WTC11 (cell line): ENCODE measurements around the gene MSANTD1. TPM values are rescaled to one million over a fixed set of nuclear protein-coding genes. Genes with fewer than 3 reads are reported as not detected.

Experiments used
- ATAC-seq: fragments of 200-7000 bp; cut with Tn5 transposase; 2 replicates; pipeline ENCODE4 v1.10.0; 2021; ENCODE audit warnings: mild to moderate bottlenecking, moderate library complexity
- CTCF ChIA-PET: fragments of 300-600 bp; sonication (Branson Sonifier 250); formaldehyde crosslinking; loops from one replicate; lab custom pipeline; 2021; ENCODE audit warnings: antibody characterized with exemption; lab: Charles Lee
- POLR2A ChIA-PET: fragments of 350-600 bp; sonication (Branson Sonifier 250); formaldehyde crosslinking; loops from one replicate; lab custom pipeline; 2021; ENCODE audit warnings: antibody characterized with exemption; lab: Charles Lee
- DNase-seq: peaks from one replicate; pipeline ENCODE4 v3.0.0; 2021; ENCODE audit warnings: low spot score
- H3K27ac Mint-ChIP-seq: 2 replicates; pipeline ENCODE4 v1.8.0; 2021; ENCODE audit warnings: mixed read lengths
- H3K27me3 Mint-ChIP-seq: 2 replicates; pipeline ENCODE4 v1.8.0; 2021; ENCODE audit warnings: low read depth, mild to moderate bottlenecking, moderate library complexity, mixed read lengths
- H3K36me3 Mint-ChIP-seq: 2 replicates; pipeline ENCODE4 v1.8.0; 2021; ENCODE audit warnings: mixed read lengths
- H3K4me1 Mint-ChIP-seq: 2 replicates; pipeline ENCODE4 v1.8.0; 2022; ENCODE audit warnings: mixed read lengths
- H3K4me3 Mint-ChIP-seq: 2 replicates; pipeline ENCODE4 v1.8.0; 2021; ENCODE audit warnings: mild to moderate bottlenecking, moderate library complexity, mixed read lengths
- H3K9me3 Mint-ChIP-seq: 2 replicates; pipeline ENCODE4 v1.8.0; 2021; ENCODE audit warnings: mixed read lengths
- AR ChIP-seq: fragments of 250-450 bp; sonication (Bioruptor Pico); IDR thresholded peaks from 2 replicates; pipeline ENCODE4 v1.9.0; 2021; ENCODE audit warnings: mild to moderate bottlenecking
- CBFB ChIP-seq: sonication (generic); formaldehyde crosslinking; IDR thresholded peaks from 2 replicates; pipeline ENCODE4 v1.8.1; 2022; ENCODE audit warnings: mild to moderate bottlenecking, low read depth, missing genetic modification reagents
- CREM ChIP-seq: sonication (generic); formaldehyde crosslinking; IDR thresholded peaks from 2 replicates; pipeline ENCODE4 v1.8.1; 2022; ENCODE audit warnings: mild to moderate bottlenecking, missing genetic modification reagents, moderate library complexity
- ERG ChIP-seq: fragments of 250-450 bp; sonication (Bioruptor Pico); IDR thresholded peaks from 2 replicates; pipeline ENCODE4 v1.8.0; 2021; ENCODE audit warnings: mild to moderate bottlenecking
- ESRRA ChIP-seq: sonication (generic); formaldehyde crosslinking; IDR thresholded peaks from 2 replicates; pipeline ENCODE4 v1.8.1; 2022; ENCODE audit warnings: mild to moderate bottlenecking, missing genetic modification reagents, borderline replicate concordance
- FOXK1 ChIP-seq: sonication (generic); formaldehyde crosslinking; IDR thresholded peaks from 2 replicates; pipeline ENCODE4 v1.8.0; 2022; ENCODE audit warnings: mild to moderate bottlenecking, moderate library complexity, missing genetic modification reagents
- GTF2I ChIP-seq: fragments of 250-450 bp; sonication (Bioruptor Pico); conservative IDR thresholded peaks from 2 replicates; pipeline ENCODE4 v1.4.0; 2021; ENCODE audit warnings: mild to moderate bottlenecking
- JUN ChIP-seq: sonication (generic); formaldehyde crosslinking; IDR thresholded peaks from 2 replicates; pipeline ENCODE4 v1.8.0; 2023; ENCODE audit warnings: mild to moderate bottlenecking, missing genetic modification reagents
- NFATC4 ChIP-seq: fragments of 250-450 bp; sonication (Bioruptor Pico); IDR thresholded peaks from 2 replicates; pipeline ENCODE4 v1.9.0; 2021; ENCODE audit warnings: mild to moderate bottlenecking
- NFYB ChIP-seq: sonication (generic); formaldehyde crosslinking; conservative IDR thresholded peaks from 2 replicates; pipeline ENCODE4 v1.8.0; 2022; ENCODE audit warnings: low read depth, missing genetic modification reagents
- NR3C1 ChIP-seq: sonication (generic); formaldehyde crosslinking; conservative IDR thresholded peaks from 2 replicates; pipeline ENCODE4 v1.8.1; 2023; ENCODE audit warnings: low read depth, mild to moderate bottlenecking, missing genetic modification reagents
- SMAD4 ChIP-seq: sonication (generic); formaldehyde crosslinking; IDR thresholded peaks from 2 replicates; pipeline ENCODE4 v1.8.0; 2022; ENCODE audit warnings: mild to moderate bottlenecking, missing genetic modification reagents
- TEAD1 ChIP-seq: sonication (generic); formaldehyde crosslinking; IDR thresholded peaks from 2 replicates; pipeline ENCODE4 v1.8.0; 2022; ENCODE audit warnings: mild to moderate bottlenecking, missing genetic modification reagents
- TP53 ChIP-seq: sonication (generic); formaldehyde crosslinking; IDR thresholded peaks from 2 replicates; pipeline ENCODE4 v1.8.1; 2023; ENCODE audit warnings: mild to moderate bottlenecking, missing genetic modification reagents
- ZNF232 ChIP-seq: sonication (generic); formaldehyde crosslinking; IDR thresholded peaks from 2 replicates; pipeline ENCODE4 v1.8.0; 2022; ENCODE audit warnings: mild to moderate bottlenecking, missing genetic modification reagents
- ZNF671 ChIP-seq: fragments of 250-450 bp; sonication (Bioruptor Pico); IDR thresholded peaks from 2 replicates; pipeline ENCODE4 v1.8.0; 2021; ENCODE audit warnings: mild to moderate bottlenecking
- total RNA-seq: library from RNA; stranded (reverse); gene quantifications from 3 replicates; pipeline ENCODE4 v1.2.3, GENCODE V29; 2021
- TF ChIP-seq, protein P1 (sequence below): sonication (generic); formaldehyde crosslinking; IDR thresholded peaks from 2 replicates; pipeline ENCODE4 v1.8.1; 2022; ENCODE audit warnings: missing genetic modification reagents, borderline replicate concordance
- TF ChIP-seq, protein P2 (sequence below): sonication (generic); formaldehyde crosslinking; IDR thresholded peaks from 2 replicates; pipeline ENCODE4 v1.8.1; 2022; ENCODE audit warnings: mild to moderate bottlenecking, moderate library complexity, missing genetic modification reagents

MSANTD1 gene
- total RNA-seq, 1 experiment from 2014 or later: 0.98 TPM

DNA sequence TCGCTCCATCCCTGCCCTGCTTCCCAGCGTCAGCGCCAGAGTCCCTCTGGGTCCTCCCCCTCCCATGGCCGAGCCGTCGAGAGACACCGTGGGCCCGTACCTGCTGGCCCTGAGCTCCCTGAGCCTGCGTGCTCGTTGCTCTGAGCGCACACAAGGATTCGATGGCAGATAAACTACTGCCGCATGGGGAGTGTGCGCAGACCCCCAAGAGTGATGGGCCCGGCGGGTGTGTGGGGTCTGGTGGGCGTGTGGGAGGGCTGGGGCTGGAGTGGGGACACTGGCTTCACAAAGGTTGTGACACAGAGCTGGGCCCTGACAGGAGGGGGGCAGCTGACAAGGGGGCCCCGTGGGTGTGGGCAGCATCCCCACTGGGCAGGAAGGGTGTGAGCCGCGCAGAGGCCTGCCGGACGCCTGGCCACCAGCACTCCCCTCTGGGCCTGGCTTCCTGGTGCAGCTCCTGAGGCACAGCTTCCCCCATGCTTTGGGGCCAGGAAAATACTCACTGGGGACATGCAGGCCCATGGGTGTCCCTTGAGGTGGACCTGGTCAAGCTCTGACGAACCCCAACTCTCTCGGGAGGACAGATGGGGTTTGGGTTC lies 39.1 kb downstream of the MSANTD1 start:
- TF ChIP-seq AR: no peak
- TF ChIP-seq NR3C1: no peak
- TF ChIP-seq ESRRA: no peak
- TF ChIP-seq CREM (CRISPR knock-in tag): no peak
- no peak for TF ChIP-seq TEAD1 (CRISPR knock-in tag)
- no peak for TF ChIP-seq ZNF232 (CRISPR knock-in tag)
- ChIA-PET POLR2A (no interaction called here), CTCF (interaction anchor here (2.0 kb wide), 1 partner anchor 31 kb away, joined by 17 read pairs; no protein-coding TSS in a partner anchor)
- Mint-ChIP-seq H3K4me1 (peaks cover 6% of the 10 kb centered on the region), H3K36me3 (no peaks in the 10 kb centered on the region), H3K9me3 (no peaks in the 10 kb centered on the region), H3K4me3 (no peak overlapping the region), H3K27me3 (peaks cover 21% of the 10 kb centered on the region), H3K27ac (no peak overlapping the region)
- DNase-seq (peak; percentile 10), ATAC-seq (no peak)

DNA sequence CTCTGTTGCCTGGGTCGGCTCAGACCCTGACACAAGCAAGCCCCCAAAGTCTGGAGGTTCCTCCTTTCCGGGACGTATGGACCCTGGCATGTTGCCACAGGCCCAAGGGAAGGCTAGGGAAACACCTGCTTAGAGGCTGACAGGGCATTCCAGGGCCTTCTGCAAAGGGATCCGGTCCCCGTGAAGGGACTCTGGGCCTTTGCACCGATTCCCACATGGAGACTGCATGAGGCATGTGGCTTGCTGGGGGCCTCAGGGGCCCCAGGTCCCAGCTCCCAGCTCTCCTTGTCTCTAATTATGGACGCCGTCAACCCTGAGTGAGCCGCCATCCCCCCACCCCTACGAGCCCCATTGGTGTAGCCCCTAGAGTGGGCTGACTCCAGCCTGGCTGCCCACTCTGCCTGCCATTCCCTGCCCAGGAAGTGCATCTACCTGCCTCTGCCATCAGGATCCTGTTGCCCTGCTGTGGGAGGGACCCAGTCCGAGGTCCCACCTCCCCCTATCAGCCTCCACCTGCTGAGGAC lies 39.7 kb downstream of the MSANTD1 start:
- H3K4me3 Mint-ChIP-seq: no peak overlapping the region
- peaks cover 9% of the 10 kb centered on the region for H3K4me1 Mint-ChIP-seq
- TF ChIP-seq GTF2I (CRISPR knock-in tag) (no peak), ERG (CRISPR knock-in tag) (no peak), JUN (no peak)
- DNase-seq (peak; percentile 10), ATAC-seq (no peak)
- no peaks in the 10 kb centered on the region for H3K9me3 Mint-ChIP-seq
- ChIA-PET POLR2A (no interaction called here), CTCF (interaction anchor here (2.0 kb wide), 1 partner anchor 30 kb away, joined by 17 read pairs; no protein-coding TSS in a partner anchor)
- H3K36me3 Mint-ChIP-seq: no peaks in the 10 kb centered on the region
- no peak overlapping the region for H3K27ac Mint-ChIP-seq
- H3K27me3 Mint-ChIP-seq: peaks cover 23% of the 10 kb centered on the region

- DNase-seq (peak; percentile 5), ATAC-seq (no peak)
- CTCF ChIA-PET: interaction anchor here (0.6 to 3.7 kb wide), 4 partner anchors 18 to 191 kb away, joined by 3 to 45 read pairs (median 9); no protein-coding TSS in a partner anchor
- POLR2A ChIA-PET: no interaction called here
- Mint-ChIP-seq H3K9me3 (no peaks in the 10 kb centered on the region), H3K4me3 (no peak overlapping the region), H3K27ac (no peak overlapping the region), H3K27me3 (peaks cover 23% of the 10 kb centered on the region), H3K36me3 (no peaks in the 10 kb centered on the region), H3K4me1 (peaks cover 20% of the 10 kb centered on the region)
- TF ChIP-seq NFYB (CRISPR knock-in tag) (no peak), SMAD4 (CRISPR knock-in tag) (no peak)
- TF ChIP-seq, protein P1, sequence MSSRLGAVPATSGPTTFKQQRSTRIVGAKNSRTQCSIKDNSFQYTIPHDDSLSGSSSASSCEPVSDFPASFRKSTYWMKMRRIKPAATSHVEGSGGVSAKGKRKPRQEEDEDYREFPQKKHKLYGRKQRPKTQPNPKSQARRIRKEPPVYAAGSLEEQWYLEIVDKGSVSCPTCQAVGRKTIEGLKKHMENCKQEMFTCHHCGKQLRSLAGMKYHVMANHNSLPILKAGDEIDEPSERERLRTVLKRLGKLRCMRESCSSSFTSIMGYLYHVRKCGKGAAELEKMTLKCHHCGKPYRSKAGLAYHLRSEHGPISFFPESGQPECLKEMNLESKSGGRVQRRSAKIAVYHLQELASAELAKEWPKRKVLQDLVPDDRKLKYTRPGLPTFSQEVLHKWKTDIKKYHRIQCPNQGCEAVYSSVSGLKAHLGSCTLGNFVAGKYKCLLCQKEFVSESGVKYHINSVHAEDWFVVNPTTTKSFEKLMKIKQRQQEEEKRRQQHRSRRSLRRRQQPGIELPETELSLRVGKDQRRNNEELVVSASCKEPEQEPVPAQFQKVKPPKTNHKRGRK (CRISPR knock-in tag): no peak
Measured at GRCh38 chr4:3290476-3290875, 41.5 kb downstream of the MSANTD1 start.

DNA sequence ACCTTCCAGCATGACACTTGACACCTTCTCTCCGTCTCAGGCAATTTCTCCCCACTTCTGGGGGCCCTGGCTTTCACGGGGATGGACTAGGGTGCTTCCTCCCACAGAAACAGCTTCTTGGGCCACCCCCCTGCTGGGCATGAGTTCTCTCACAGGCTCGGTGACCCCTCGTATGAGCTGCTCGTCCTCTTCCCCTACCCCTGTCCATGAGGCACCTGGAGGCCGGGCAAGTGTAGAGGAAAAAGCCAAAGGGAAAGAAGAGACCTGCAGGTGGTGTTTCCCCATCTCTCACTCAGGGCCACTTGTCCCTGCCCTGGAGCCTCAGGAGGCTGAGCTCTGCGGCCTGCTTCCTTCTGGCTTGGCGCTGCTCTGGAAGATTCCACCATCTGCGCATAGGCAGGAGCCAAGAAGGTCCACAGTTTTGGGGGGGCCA lies 41.9 kb downstream of the MSANTD1 start:
- Mint-ChIP-seq H3K36me3 (no peaks in the 10 kb centered on the region), H3K27ac (no peak overlapping the region), H3K27me3 (peaks cover 23% of the 10 kb centered on the region), H3K9me3 (no peaks in the 10 kb centered on the region), H3K4me3 (no peak overlapping the region), H3K4me1 (peaks cover 20% of the 10 kb centered on the region)
- POLR2A ChIA-PET: no interaction called here
- ATAC-seq: no peak
- CTCF ChIA-PET: interaction anchor here (1.3 to 3.7 kb wide), 4 partner anchors 27 to 190 kb away, joined by 4 to 45 read pairs (median 9); no protein-coding TSS in a partner anchor
- no peak for DNase-seq
- TF ChIP-seq TP53 (no peak), FOXK1 (no peak), NFATC4 (CRISPR knock-in tag) (no peak), CREM (CRISPR knock-in tag) (no peak), ZNF671 (CRISPR knock-in tag) (no peak), AR (no peak), CBFB (CRISPR knock-in tag) (no peak)
- TF ChIP-seq, protein P2, sequence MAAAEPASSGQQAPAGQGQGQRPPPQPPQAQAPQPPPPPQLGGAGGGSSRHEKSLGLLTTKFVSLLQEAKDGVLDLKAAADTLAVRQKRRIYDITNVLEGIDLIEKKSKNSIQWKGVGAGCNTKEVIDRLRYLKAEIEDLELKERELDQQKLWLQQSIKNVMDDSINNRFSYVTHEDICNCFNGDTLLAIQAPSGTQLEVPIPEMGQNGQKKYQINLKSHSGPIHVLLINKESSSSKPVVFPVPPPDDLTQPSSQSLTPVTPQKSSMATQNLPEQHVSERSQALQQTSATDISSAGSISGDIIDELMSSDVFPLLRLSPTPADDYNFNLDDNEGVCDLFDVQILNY (CRISPR knock-in tag): no peak
